ENCODE data around the gene MT1F. TPM values are rescaled to one million over a fixed set of nuclear protein-coding genes. Genes with fewer than 3 reads are reported as not detected.

Gene MT1F
- total RNA-seq, 6 experiments from 2014 or later = 10.1 to 934 (median 197) TPM

- intact Hi-C loops (cut with DNase I) = no loop called here
- DNase-seq = no peak
- WGBS (ENCODE audit: insufficient coverage, low coverage, low lambda C conversion rate, missing lambda C conversion rate) = 70% methylated on average over 4 of the region's 7 CpGs
These were observed 43.8 kb downstream of the MT1F start for GRCh38 chr16:56701534-56701933.

GRCh38 chr16:56702836-56703235 lies 45.1 kb downstream of the MT1F start:
- intact Hi-C loops (cut with DNase I) = no loop called here
- Histone ChIP-seq H3K9me3 (no peaks in the 10 kb centered on the region), H3K4me3 (no peak overlapping the region), H3K27me3 (no peaks in the 10 kb centered on the region), H3K36me3 (no peaks in the 10 kb centered on the region), H3K4me1 (no peaks in the 10 kb centered on the region), H3K27ac (no peak overlapping the region)
- TF ChIP-seq CTCF (IDR thresholded peaks at IDR 0.05) (no peak), POLR2A (IDR thresholded peaks at IDR 0.05) (no peak)
- ATAC-seq (no peak), DNase-seq (no peak)
- 69% methylated on average over 4 of the region's 5 CpGs for WGBS (ENCODE audit: insufficient coverage, low coverage, low lambda C conversion rate, missing lambda C conversion rate)

More at GRCh38 chr16:56701534-56701933, 43.8 kb downstream of the MT1F start:
- TF ChIP-seq POLR2A (IDR thresholded peaks at IDR 0.05) (no peak), CTCF (IDR thresholded peaks at IDR 0.05) (no peak)
- Histone ChIP-seq H3K27ac (no peak overlapping the region), H3K4me1 (no peaks in the 10 kb centered on the region), H3K4me3 (no peak overlapping the region), H3K36me3 (no peaks in the 10 kb centered on the region), H3K9me3 (no peaks in the 10 kb centered on the region), H3K27me3 (no peaks in the 10 kb centered on the region)
- no peak for ATAC-seq

Other genes with a start within 250 kb of the MT1F start
- gene AMFR, start 232.4 kb upstream of the MT1F start, total RNA-seq = 100 to 1,000 TPM in 4 of 6 experiments, 10 to 100 TPM in 2; 92.2 to 189 (median 137) TPM
- 10 to 100 TPM; 26.2 to 35.8 (median 30.3) TPM for gene NUDT21, start 206.6 kb upstream of the MT1F start, total RNA-seq
- gene OGFOD1, start 206.4 kb upstream of the MT1F start, total RNA-seq = 10 to 100 TPM; 12.2 to 32.0 (median 17.4) TPM
- gene BBS2, start 137.9 kb upstream of the MT1F start, total RNA-seq = 10 to 100 TPM in 4 of 6 experiments, 1 to 10 TPM in 2; 5.6 to 18.4 (median 10.5) TPM
- gene MT4, start 92.9 kb upstream of the MT1F start, total RNA-seq = not detected
- under 1 TPM in 1 of 6 experiments, not detected in 5; 0.62 TPM for gene MT3, start 68.4 kb upstream of the MT1F start, total RNA-seq
- 1,000 to 10,000 TPM in 5 of 6 experiments, 100 to 1,000 TPM in 1; 946 to 4,033 (median 2,228) TPM for gene MT2A, start 49.4 kb upstream of the MT1F start, total RNA-seq
- gene MT1E, start 32.2 kb upstream of the MT1F start, total RNA-seq = 1,000 to 10,000 TPM in 2 of 6 experiments, 100 to 1,000 TPM in 4; 403 to 1,748 (median 691) TPM
- gene MT1M, start 25.3 kb upstream of the MT1F start, total RNA-seq = 100 to 1,000 TPM in 3 of 6 experiments, 10 to 100 TPM in 2, 1 to 10 TPM in 1; 8.6 to 569 (median 84.5) TPM
- gene MT1A, start 19.3 kb upstream of the MT1F start, total RNA-seq = 100 to 1,000 TPM in 3 of 6 experiments, 10 to 100 TPM in 3; 34.9 to 161 (median 110) TPM
- 1 to 10 TPM in 3 of 6 experiments, not detected in 3; 1.6 to 7.7 (median 2.2) TPM for gene MT1B, start 6.1 kb upstream of the MT1F start, total RNA-seq
- gene MT1G, start 10.1 kb downstream of the MT1F start, total RNA-seq = 1,000 to 10,000 TPM in 4 of 6 experiments, 100 to 1,000 TPM in 2; 490 to 8,056 (median 1,365) TPM
- gene MT1H, start 11.9 kb downstream of the MT1F start, total RNA-seq = 1,000 to 10,000 TPM in 2 of 6 experiments, 100 to 1,000 TPM in 2, under 1 TPM in 1, not detected in 1; 0.74 to 1,258 (median 358) TPM
- gene MT1X, start 24.5 kb downstream of the MT1F start, total RNA-seq = 1,000 to 10,000 TPM in 4 of 6 experiments, 100 to 1,000 TPM in 2; 808 to 2,440 (median 1,620) TPM
- 10 to 100 TPM in 4 of 6 experiments, 1 to 10 TPM in 2; 8.3 to 17.0 (median 12.8) TPM for gene NUP93, start 72.2 kb downstream of the MT1F start, total RNA-seq
- not detected for gene SLC12A3, start 207.2 kb downstream of the MT1F start, total RNA-seq

Measured in right lobe of liver (tissue), 6 donors.